Suprapubic skin (tissue), 4 donors: ENCODE data around the gene TNFRSF11A. TPM values are rescaled to one million over a fixed set of nuclear protein-coding genes. Genes with fewer than 3 reads are reported as not detected.

Experiments used
- DNase-seq, 2 donors: peaks; one replicate each; pipeline ENCODE4 v3.0.0-alpha.2; 2019; ENCODE audit warnings: low spot score in 2 of 2
- H3K27ac ChIP-seq: fragments of 200-600 bp; sonication (generic); one replicate; pipeline ENCODE4 v1.5.1; 2019
- H3K27me3 ChIP-seq: fragments of 200-600 bp; sonication (generic); one replicate; pipeline ENCODE4 v1.5.1; 2019
- H3K36me3 ChIP-seq: fragments of 200-600 bp; sonication (generic); one replicate; pipeline ENCODE4 v1.5.1; 2019
- H3K4me1 ChIP-seq: fragments of 200-600 bp; sonication (generic); one replicate; pipeline ENCODE4 v1.5.1; 2019
- H3K4me3 ChIP-seq: fragments of 200-600 bp; sonication (generic); one replicate; pipeline ENCODE4 v1.5.1; 2019; ENCODE audit warnings: mild to moderate bottlenecking
- H3K9me3 ChIP-seq: fragments of 200-600 bp; sonication (generic); one replicate; pipeline ENCODE4 v1.5.1; 2019
- EP300 ChIP-seq: sonication (generic); formaldehyde crosslinking; IDR thresholded peaks from one replicate; pipeline ENCODE4 v1.6.1; 2017; ENCODE audit warnings: antibody characterized with exemption
- POLR2A ChIP-seq, 2 donors: fragments of 450-650 bp; IDR thresholded peaks; one replicate each; pipeline ENCODE4 v1.6.1; 2017; ENCODE audit warnings: antibody characterized with exemption in 2 of 2, mild to moderate bottlenecking in 2 of 2, moderate library complexity in 2 of 2
- POLR2AphosphoS5 ChIP-seq, 3 donors: sonication (generic); formaldehyde crosslinking; IDR thresholded peaks; one replicate each; pipeline ENCODE4 v1.6.1; 2017; ENCODE audit warnings: antibody characterized with exemption in 3 of 3
- WGBS: methylation state at CpG from one replicate; pipeline ENCODE4 v1.1.5; 2018; 5-methylcytosine and 5-hydroxymethylcytosine counted together
- total RNA-seq, 4 donors: library from RNA; depleted of rRNA; stranded (reverse); fragments of >200 nt; gene quantifications; one replicate each; pipeline ENCODE4 v1.1.0, GENCODE V29; 2016
- TF ChIP-seq, protein P1 (sequence below), 2 donors: fragments of 200-600 bp in 1 of 2; fragments of 450-650 bp in 1 of 2; sonication (generic) in 1 of 2; IDR thresholded peaks; one replicate each; pipeline ENCODE4 v1.5.1; 2016 to 2019; ENCODE audit warnings: antibody characterized with exemption in 2 of 2, mild to moderate bottlenecking in 1 of 2, moderate library complexity in 1 of 2

Gene TNFRSF11A
- total RNA-seq, 4 donors from 2014 or later: 4.8 to 15.4 (median 5.9) TPM

DNA sequence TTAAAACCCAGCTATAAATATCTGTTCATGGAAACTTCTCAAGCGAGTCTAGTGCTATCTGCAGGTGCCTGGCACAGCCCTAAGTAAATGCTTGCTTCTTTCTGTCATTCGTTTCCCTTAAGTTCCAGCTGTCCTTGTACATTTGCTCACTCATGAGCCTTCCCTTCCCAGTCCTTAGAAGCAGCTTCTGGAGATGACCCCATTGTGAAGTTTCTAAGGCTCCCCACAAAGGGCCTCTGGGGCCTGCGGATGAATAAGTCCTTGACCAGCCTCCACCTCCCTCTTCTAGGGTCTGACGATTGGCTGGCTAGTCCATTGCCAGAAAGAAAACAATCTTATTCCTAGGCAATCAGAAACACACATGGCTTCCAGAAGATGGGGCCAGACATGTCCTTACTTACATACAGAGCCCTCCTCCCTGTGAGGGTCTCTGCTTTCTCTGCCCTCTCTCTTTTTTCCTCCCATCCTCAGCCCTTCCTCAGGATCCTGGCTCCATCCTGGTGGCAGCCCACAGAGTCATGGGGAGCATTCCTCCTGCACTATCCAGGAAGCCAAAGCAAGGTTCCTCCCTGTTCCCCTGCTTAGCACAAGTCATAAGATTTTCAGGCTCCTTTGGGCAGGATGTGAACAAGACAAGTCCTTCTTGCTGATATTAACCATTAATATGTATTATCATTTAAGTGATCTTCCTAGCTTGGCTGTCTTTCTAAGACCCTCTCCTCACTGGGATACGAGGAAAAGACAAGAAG lies 87.3 kb downstream of the TNFRSF11A start:
- Histone ChIP-seq H3K4me1 (no peaks in the 10 kb centered on the region), H3K27ac (no peak overlapping the region), H3K9me3 (no peaks in the 10 kb centered on the region), H3K4me3 (no peak overlapping the region), H3K27me3 (peaks cover 4% of the 10 kb centered on the region), H3K36me3 (no peaks in the 10 kb centered on the region)
- DNase-seq: no peak
- TF ChIP-seq, protein P1, sequence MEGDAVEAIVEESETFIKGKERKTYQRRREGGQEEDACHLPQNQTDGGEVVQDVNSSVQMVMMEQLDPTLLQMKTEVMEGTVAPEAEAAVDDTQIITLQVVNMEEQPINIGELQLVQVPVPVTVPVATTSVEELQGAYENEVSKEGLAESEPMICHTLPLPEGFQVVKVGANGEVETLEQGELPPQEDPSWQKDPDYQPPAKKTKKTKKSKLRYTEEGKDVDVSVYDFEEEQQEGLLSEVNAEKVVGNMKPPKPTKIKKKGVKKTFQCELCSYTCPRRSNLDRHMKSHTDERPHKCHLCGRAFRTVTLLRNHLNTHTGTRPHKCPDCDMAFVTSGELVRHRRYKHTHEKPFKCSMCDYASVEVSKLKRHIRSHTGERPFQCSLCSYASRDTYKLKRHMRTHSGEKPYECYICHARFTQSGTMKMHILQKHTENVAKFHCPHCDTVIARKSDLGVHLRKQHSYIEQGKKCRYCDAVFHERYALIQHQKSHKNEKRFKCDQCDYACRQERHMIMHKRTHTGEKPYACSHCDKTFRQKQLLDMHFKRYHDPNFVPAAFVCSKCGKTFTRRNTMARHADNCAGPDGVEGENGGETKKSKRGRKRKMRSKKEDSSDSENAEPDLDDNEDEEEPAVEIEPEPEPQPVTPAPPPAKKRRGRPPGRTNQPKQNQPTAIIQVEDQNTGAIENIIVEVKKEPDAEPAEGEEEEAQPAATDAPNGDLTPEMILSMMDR (IDR thresholded peaks at IDR 0.05): no peak
- TF ChIP-seq EP300: no peak
- no peak for TF ChIP-seq POLR2A (IDR thresholded peaks at IDR 0.05)
- no peak for TF ChIP-seq POLR2AphosphoS5 (IDR thresholded peaks at IDR 0.05)
- 75% methylated on average over 5 of the region's 5 CpGs for WGBS

DNA sequence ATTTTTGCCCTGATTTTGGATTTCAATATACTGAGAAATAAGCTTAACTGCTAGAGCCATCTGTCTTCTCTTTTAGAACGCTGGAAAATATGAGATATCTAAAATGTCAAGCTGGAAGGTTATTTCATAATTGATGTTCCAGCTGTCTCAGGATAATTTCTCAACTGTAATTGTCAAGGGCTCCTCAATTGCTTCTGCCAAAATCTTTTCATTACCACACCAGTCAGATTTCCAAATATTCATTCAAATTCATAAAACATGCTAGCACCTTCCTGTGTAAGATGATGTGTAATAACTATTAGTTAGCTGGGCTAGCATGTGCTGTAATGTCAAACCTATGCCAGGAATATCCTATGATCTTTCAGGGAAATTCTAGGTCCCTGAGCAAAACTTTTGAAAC lies 88.1 kb downstream of the TNFRSF11A start:
- Histone ChIP-seq H3K27ac (no peak overlapping the region), H3K9me3 (no peaks in the 10 kb centered on the region), H3K36me3 (no peaks in the 10 kb centered on the region), H3K4me1 (no peaks in the 10 kb centered on the region), H3K4me3 (no peak overlapping the region), H3K27me3 (peaks cover 4% of the 10 kb centered on the region)
- 14% methylated on average over 1 of the region's 1 CpG for WGBS
- DNase-seq: no peak
- TF ChIP-seq EP300 (no peak), POLR2AphosphoS5 (IDR thresholded peaks at IDR 0.05) (no peak), POLR2A (IDR thresholded peaks at IDR 0.05) (no peak)
- TF ChIP-seq, protein P1 (IDR thresholded peaks at IDR 0.05): no peak

GRCh38 chr18:62418258-62418657 lies 93.1 kb downstream of the TNFRSF11A start:
- no peaks in the 10 kb centered on the region for H3K27me3 ChIP-seq
- no peak overlapping the region for H3K4me3 ChIP-seq
- TF ChIP-seq, protein P1 (IDR thresholded peaks at IDR 0.05): no peak
- TF ChIP-seq EP300 (no peak), POLR2AphosphoS5 (IDR thresholded peaks at IDR 0.05) (no peak), POLR2A (IDR thresholded peaks at IDR 0.05) (no peak)
- peaks cover 6% of the 10 kb centered on the region for H3K4me1 ChIP-seq
- 64% methylated on average over 1 of the region's 1 CpG for WGBS
- no peak overlapping the region for H3K27ac ChIP-seq
- DNase-seq: no peak
- no peaks in the 10 kb centered on the region for H3K9me3 ChIP-seq
- H3K36me3 ChIP-seq: no peaks in the 10 kb centered on the region

GRCh38 chr18:62420151-62420512 lies 95.0 kb downstream of the TNFRSF11A start:
- Histone ChIP-seq H3K27ac (peak overlapping the region; percentile 39), H3K27me3 (no peaks in the 10 kb centered on the region), H3K4me1 (peaks cover 8% of the 10 kb centered on the region), H3K36me3 (no peaks in the 10 kb centered on the region), H3K4me3 (peak overlapping the region; percentile 2), H3K9me3 (no peaks in the 10 kb centered on the region)
- 46% methylated on average over 3 of the region's 3 CpGs for WGBS
- no peak for TF ChIP-seq POLR2A (IDR thresholded peaks at IDR 0.05)
- no peak for TF ChIP-seq POLR2AphosphoS5 (IDR thresholded peaks at IDR 0.05)
- TF ChIP-seq, protein P1 (IDR thresholded peaks at IDR 0.05): no peak
- TF ChIP-seq EP300: no peak
- no peak for DNase-seq

- H3K27me3 ChIP-seq: no peaks in the 10 kb centered on the region
- H3K9me3 ChIP-seq: no peaks in the 10 kb centered on the region
- no peaks in the 10 kb centered on the region for H3K36me3 ChIP-seq
- TF ChIP-seq EP300 (no peak), POLR2A (IDR thresholded peaks at IDR 0.05) (no peak), POLR2AphosphoS5 (IDR thresholded peaks at IDR 0.05) (no peak)
- TF ChIP-seq, protein P1 (IDR thresholded peaks at IDR 0.05): no peak
- peak overlapping the region; percentile 39 for H3K27ac ChIP-seq
- peak overlapping the region; percentile 2 for H3K4me3 ChIP-seq
- H3K4me1 ChIP-seq: peaks cover 14% of the 10 kb centered on the region
- DNase-seq: no peak
- 18% methylated on average over 9 of the region's 9 CpGs for WGBS
Measured at GRCh38 chr18:62420513-62421209, 95.6 kb downstream of the TNFRSF11A start.
